Mammary epithelial cell (primary cell): Measurements from ENCODE around the gene RGL3.

Source experiments
- EZH2 ChIP-seq: IDR thresholded peaks from 2 replicates; pipeline ENCODE4 v1.6.1; 2012; ENCODE audit warnings: low read length, inconsistent platforms, borderline replicate concordance
- TF ChIP-seq, protein P1 (sequence below), 2 donors: IDR thresholded peaks in 1 of 2; conservative IDR thresholded peaks in 1 of 2; 2 replicates each; pipeline ENCODE4 v1.5.1; 2011 to 2012; ENCODE audit warnings: inconsistent platforms in 2 of 2, low read length in 2 of 2, mild to moderate bottlenecking in 2 of 2, control low read depth in 1 of 2, low read depth in 1 of 2; ENCODE audit not compliant: insufficient read depth in 1 of 2; ENCODE audit errors: extremely low read depth in 1 of 2

DNA sequence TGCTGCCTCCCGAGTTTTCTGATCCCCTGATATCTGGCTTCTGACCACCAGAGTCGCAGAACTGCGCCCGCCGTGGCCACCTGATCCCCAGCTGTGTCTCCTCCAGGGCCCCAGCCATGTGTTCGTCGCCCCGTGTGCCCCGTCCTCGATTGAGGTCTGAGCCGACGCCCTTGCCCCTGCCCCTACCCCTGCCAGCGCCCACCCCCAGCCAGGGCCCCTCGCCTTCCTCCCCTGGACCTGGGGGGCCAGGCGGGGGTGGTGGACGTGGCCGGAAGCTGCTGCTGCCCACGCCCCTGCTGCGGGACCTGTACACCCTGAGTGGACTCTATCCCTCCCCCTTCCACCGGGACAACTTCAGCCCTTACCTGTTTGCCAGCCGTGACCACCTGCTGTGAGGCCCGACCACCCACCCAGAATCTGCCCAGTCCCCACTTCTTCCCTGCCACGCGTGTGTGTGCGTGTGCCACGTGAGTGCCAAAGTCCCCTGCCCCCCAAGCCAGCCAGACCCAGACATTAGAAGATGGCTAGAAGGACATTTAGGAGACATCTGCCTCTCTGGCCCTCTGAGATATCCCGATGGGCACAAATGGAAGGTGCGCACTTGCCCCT, 54.7 kb downstream of the RGL3 start:
- TF ChIP-seq, protein P1, sequence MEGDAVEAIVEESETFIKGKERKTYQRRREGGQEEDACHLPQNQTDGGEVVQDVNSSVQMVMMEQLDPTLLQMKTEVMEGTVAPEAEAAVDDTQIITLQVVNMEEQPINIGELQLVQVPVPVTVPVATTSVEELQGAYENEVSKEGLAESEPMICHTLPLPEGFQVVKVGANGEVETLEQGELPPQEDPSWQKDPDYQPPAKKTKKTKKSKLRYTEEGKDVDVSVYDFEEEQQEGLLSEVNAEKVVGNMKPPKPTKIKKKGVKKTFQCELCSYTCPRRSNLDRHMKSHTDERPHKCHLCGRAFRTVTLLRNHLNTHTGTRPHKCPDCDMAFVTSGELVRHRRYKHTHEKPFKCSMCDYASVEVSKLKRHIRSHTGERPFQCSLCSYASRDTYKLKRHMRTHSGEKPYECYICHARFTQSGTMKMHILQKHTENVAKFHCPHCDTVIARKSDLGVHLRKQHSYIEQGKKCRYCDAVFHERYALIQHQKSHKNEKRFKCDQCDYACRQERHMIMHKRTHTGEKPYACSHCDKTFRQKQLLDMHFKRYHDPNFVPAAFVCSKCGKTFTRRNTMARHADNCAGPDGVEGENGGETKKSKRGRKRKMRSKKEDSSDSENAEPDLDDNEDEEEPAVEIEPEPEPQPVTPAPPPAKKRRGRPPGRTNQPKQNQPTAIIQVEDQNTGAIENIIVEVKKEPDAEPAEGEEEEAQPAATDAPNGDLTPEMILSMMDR (conservative IDR thresholded peaks at IDR 0.05 in 1 of 2, IDR thresholded peaks at IDR 0.05 in 1 of 2; ENCODE audit: extremely low read depth in 1 of 2, insufficient read depth in 1 of 2, low read depth in 1 of 2, low read length in 2 of 2): no peak
- TF ChIP-seq EZH2: no peak
